GM21390 (cell line): ENCODE results near the gene ISY1.
"Not testable (repeated sequence)": the region's sequence is repeated elsewhere in the genome, so short reads cannot be mapped to it uniquely, and the experiment has no call there.

Source experiments
- ATAC-seq: cut with Tn5 transposase; IDR thresholded peaks from one replicate; pipeline ENCODE4 v1.9.1; 2021; ENCODE audit not compliant: unreplicated experiment

ISY1 gene

DNA sequence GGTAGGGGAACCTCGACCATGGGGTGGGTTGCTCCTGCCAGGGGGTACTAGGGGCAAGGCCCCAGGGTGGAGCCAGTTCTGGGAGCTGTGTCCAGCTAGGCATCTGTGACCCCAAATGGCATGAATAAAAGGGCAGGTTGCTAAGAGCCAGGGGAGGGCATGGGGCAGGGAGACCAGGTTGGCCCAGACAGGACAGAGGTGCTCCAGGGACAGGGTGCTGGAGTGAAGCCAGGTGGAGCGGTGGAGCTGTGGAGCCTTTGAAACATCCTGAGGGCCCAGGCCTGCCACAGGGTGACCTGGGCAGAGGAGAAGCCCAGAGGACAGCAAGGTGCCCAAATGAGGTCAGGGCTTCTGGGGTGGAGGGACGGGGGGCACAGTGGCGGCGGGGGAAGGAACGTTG, 72.6 kb downstream of the ISY1 start:
- ATAC-seq = not testable (repeated sequence)

DNA sequence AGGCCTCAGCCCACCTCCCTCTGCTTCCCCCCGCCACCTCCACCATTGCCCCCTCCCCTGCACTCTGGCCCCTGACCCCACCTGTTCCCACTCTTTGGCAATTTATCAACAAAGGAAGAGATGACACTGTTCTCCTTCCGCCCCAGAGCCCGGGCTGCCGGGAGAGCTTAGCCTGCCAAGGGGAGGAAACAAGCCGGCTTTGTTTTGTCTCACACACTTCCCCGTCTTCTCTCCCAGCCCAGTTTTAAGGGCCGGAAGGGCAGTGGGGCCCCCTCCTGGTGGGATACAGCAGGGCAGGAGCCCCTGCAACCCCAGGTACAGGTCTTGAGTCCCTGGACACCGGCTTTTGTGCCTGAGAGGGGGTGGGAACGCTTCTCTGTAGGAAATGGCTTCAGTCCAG, 73.0 kb downstream of the ISY1 start:
- not testable (repeated sequence) for ATAC-seq

DNA sequence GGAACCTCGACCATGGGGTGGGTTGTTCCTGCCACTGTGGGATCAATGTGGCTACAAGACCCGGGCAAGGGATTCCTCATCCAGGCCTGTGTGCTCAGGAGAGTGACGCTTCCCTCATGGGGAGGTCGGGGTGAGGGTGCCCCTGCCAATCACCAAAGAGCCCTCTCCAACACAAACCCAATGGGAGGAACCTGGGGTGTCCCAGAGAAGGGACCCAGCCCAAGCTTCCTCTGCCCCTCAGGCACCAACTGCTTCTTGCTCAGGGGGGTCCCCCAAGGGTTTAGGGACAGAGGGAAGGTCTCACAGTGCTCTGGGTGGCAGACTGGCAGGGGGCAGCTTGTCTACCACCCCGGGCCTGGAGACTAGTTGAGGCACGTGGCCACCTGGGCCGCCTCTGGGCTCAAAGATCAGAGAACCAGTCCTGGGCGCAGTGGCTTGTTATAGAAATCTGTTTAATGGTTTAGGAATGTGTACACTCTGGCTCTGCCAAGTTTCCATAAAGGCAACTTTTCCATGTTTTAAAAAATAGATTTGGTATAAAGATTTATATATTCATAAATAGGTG, 73.6 kb downstream of the ISY1 start:
- ATAC-seq = no peak

DNA sequence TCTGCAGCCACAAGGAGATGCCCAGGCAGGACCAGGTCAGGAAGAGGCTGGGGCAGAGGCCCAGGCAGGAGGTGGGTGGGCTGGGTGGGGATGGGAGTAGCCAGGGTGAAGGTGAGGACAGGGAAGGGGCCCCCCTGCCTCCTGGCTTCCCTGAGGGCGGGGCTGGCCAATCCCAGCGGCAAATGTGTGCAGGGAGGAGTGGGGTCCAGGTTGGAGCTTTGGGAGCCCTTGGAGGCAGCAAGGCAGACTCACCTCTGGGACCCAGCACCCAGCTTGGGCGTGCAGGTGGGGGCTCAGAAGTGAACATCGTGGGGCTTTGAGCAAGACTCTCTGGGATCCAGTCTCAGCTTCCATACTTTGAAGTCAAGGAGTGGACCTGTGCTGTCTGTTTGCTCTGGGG, 75.0 kb downstream of the ISY1 start:
- no peak for ATAC-seq

DNA sequence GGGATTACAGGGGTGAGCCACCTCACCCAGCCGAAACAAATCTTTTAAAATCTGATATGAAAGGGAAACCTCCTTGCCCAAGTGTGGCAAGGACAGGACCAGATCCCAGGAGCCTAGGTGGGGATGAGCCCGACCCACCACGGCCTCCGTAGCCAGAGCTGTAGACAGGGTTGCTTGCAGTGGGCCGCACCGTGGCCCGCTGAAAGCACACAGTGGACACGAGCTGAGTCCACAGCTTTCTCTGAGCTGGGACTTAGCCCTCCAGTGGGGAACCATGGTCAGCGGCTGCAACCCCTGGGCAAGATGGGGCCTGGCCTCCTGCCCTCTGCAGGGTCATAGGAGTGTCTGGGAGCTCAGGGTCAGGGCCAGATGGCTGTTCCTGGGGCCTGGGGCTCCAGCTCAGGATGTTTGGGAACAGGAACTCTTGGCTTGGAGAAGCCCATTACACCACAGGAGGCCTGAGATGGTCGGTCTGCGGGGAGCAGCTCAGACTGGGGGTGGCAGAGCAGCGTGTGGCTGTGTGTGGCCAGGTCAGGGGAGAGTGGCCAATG, 75.6 kb downstream of the ISY1 start:
- ATAC-seq = no peak

DNA sequence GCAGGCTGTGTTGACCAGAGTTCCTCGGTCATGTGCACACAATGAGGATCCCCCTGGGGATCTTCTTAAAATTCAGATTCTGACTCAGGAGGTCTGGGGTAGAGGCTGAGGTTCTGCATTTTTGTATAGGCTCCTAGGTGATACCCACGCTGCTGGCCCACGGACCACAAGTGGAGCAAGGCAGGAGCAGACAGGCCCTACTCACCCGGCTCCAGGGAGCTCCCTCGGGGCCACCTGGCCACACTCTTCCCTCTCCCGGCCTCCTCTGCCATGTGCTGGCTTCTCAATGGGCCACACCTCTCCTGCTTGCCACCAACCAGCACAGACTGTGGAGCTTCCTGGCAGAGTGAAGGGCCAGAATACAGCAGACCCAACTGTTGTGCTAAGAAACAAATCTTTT, 76.4 kb downstream of the ISY1 start:
- ATAC-seq = no peak

DNA sequence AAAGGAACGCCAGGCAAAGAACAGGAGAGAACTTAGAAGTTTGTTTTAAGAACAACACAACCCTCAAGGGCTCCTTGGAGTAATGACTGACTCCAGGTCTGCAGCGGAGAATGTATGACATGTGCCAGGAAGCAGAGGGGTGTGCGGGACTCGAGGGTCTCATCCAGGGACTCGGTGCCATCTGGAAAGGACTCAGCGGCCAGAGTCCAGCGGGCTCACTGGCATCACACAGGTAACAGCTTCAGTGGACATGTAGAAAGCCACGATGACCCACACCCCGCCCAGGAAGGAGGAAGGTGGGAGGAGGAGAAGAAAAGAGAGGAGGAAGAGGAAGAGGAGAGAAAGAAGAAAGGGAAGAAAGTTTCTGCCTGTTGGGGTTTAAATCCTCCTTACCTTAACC, 78.8 kb downstream of the ISY1 start:
- no peak for ATAC-seq

DNA sequence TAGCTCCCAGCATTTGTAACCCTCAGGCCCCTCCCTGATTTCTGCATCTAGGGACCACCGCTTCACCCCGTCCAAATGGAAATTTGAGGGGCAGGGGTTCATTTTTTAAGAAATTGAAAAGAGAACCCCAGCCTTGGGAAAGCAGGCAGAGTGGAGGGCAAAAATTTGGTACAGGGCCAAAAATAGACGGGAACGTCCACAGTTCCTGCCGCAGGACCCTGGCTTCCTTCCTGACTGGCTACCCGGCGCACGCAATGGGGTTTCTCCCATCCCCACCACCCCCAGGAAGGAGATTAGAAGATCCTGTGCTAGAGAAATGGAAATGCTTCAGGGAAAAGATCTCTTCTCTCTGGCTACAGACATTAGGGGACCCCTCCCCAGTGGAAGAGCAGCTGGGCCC, 79.4 kb downstream of the ISY1 start:
- no peak for ATAC-seq

DNA sequence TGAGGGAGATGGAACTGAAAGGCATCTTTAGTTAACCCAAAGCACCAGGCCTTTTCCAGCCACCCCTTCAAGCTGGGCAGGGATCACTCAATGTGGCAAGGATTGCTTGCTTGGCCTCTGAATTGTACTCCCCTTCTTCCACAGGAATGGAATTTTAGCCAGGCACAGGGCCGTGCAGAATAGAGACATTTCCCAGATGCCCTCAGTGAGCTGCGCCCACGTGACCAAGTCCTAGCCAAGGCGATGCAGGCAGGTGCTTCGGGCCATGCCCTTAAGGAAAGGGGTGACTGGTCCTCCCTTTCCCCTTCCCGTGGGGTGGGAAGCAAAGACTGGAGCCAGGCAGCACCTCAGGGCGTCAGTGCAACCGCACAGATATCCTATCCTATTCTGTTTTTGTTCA, 82.4 kb downstream of the ISY1 start:
- no peak for ATAC-seq
